Keratinocyte (primary cell): ENCODE data around the gene TPK1. TPM values are rescaled to one million over a fixed set of nuclear protein-coding genes. Genes with fewer than 3 reads are reported as not detected.

Experiments
- DNase-seq: peaks from one replicate; pipeline ENCODE4 v3.0.0-alpha.2; 2011; ENCODE audit warnings: low read depth, missing footprints, low spot score
- FAIRE-seq: peaks from 2 replicates; lab custom pipeline; 2011; peaks lifted over from hg19 to GRCh38; lab: Jason Lieb, UNC
- H2AFZ ChIP-seq: 2 replicates; pipeline ENCODE4 v1.6.0; 2012; ENCODE audit warnings: low read length, control low read depth, inconsistent platforms; ENCODE audit not compliant: control insufficient read depth
- H3K27ac ChIP-seq: 2 replicates; pipeline ENCODE4 v1.5.1; 2011; ENCODE audit warnings: low read length; ENCODE audit not compliant: control insufficient read depth, insufficient read depth
- H3K27me3 ChIP-seq: 3 replicates; pipeline ENCODE4 v1.6.0; 2011; ENCODE audit warnings: low read length; ENCODE audit not compliant: control insufficient read depth, insufficient read depth; ENCODE audit errors: extremely low read depth
- H3K36me3 ChIP-seq, 2 experiments: 2 replicates in 1 of 2; 3 replicates in 1 of 2; pipeline ENCODE4 v1.5.1; 2011; ENCODE audit warnings: low read length in 2 of 2, mild to moderate bottlenecking in 1 of 2; ENCODE audit not compliant: control insufficient read depth in 2 of 2, insufficient read depth in 2 of 2; ENCODE audit errors: extremely low read depth in 1 of 2
- H3K4me1 ChIP-seq: 3 replicates; pipeline ENCODE4 v1.5.1; 2011; ENCODE audit warnings: low read length; ENCODE audit not compliant: control insufficient read depth, insufficient read depth; ENCODE audit errors: extremely low read depth
- H3K4me2 ChIP-seq: 3 replicates; pipeline ENCODE4 v1.6.0; 2011; ENCODE audit warnings: low read depth, low read length; ENCODE audit not compliant: control insufficient read depth, insufficient read depth; ENCODE audit errors: extremely low read depth
- H3K4me3 ChIP-seq, 3 experiments: fragments of 200-600 bp in 1 of 3; sonication (generic) in 1 of 3; 2 replicates in 2 of 3; 3 replicates in 1 of 3; pipeline ENCODE4 v1.5.1; 2011 to 2016; ENCODE audit warnings: low read length in 3 of 3, mild to moderate bottlenecking in 3 of 3, control low read depth in 2 of 3, inconsistent platforms in 1 of 3, low read depth in 1 of 3, mixed read lengths in 1 of 3, mixed run types in 1 of 3, moderate library complexity in 1 of 3; ENCODE audit not compliant: control insufficient read depth in 2 of 3, insufficient read depth in 2 of 3; ENCODE audit errors: extremely low read depth in 1 of 3
- H3K79me2 ChIP-seq: 2 replicates; pipeline ENCODE4 v1.6.0; 2012; ENCODE audit warnings: low read length; ENCODE audit not compliant: control insufficient read depth, insufficient read depth
- H3K9ac ChIP-seq: 3 replicates; pipeline ENCODE4 v1.6.0; 2011; ENCODE audit warnings: low read length; ENCODE audit not compliant: control insufficient read depth, insufficient read depth; ENCODE audit errors: extremely low read depth
- H3K9me1 ChIP-seq: 3 replicates; pipeline ENCODE4 v1.6.0; 2011; ENCODE audit warnings: low read length; ENCODE audit not compliant: control insufficient read depth, insufficient read depth; ENCODE audit errors: extremely low read depth
- H3K9me3 ChIP-seq: 2 replicates; pipeline ENCODE4 v1.5.1; 2012; ENCODE audit warnings: low read depth, low read length; ENCODE audit not compliant: control insufficient read depth
- H4K20me1 ChIP-seq: 3 replicates; pipeline ENCODE4 v1.6.0; 2011; ENCODE audit warnings: low read length; ENCODE audit not compliant: control insufficient read depth, insufficient read depth; ENCODE audit errors: extremely low read depth
- CTCF ChIP-seq, 3 experiments: IDR thresholded peaks in 1 of 3; conservative IDR thresholded peaks in 1 of 3; optimal IDR thresholded peaks in 1 of 3; 2 replicates in 2 of 3; 3 replicates in 1 of 3; pipeline versions ENCODE3 to v1.5.1; 2011; ENCODE audit warnings: low read length in 3 of 3, mild to moderate bottlenecking in 3 of 3, moderate library complexity in 2 of 3, control low read depth in 1 of 3, inconsistent platforms in 1 of 3; ENCODE audit not compliant: insufficient read depth in 2 of 3; ENCODE audit errors: extremely low read depth in 1 of 3
- EZH2 ChIP-seq: IDR thresholded peaks from one replicate; pipeline ENCODE4 v1.6.1; 2012; ENCODE audit warnings: inconsistent platforms, mild to moderate bottlenecking, low read length, moderate library complexity
- dilution Hi-C: fragments of 300-500 bp; cut with MboI; formaldehyde crosslinking; loops from one replicate; pipeline ENCODE4 v1.7.0; 2020; ENCODE audit warnings: low sequenced_read_pairs; ENCODE audit not compliant: extremely low pct_ligation_motif_present
- polyA plus RNA-seq, 5 experiments: library from polyadenylated mRNA; depleted of rRNA in 3 of 5; stranded (reverse) in 3 of 5; stranded (forward) in 1 of 5; unstranded in 1 of 5; fragments of >200 nt; gene quantifications; 1 replicate in 1 of 5; 2 replicates in 3 of 5; 3 replicates in 1 of 5; pipeline versions ENCODE4 v1.2.1 to v1.2.3, GENCODE V29; 2011 to 2012; ENCODE audit warnings: missing spikeins in 2 of 5, low read depth in 1 of 5, low replicate concordance in 1 of 5

TPK1 gene
- polyA plus RNA-seq, 1 donor (not counting 4 experiments of a cell fraction or from before 2014, with no cell fraction given): 1.9 TPM

- no peaks in the 10 kb centered on the region for H3K79me2 ChIP-seq
- H3K9ac ChIP-seq: no peak overlapping the region
- TF ChIP-seq EZH2 (no peak), CTCF (optimal IDR thresholded peaks at IDR 0.05 in 1 of 3, IDR thresholded peaks at IDR 0.05 in 1 of 3, conservative IDR thresholded peaks at IDR 0.05 in 1 of 3; ENCODE audit: extremely low read depth in 1 of 3, insufficient read depth in 2 of 3, low read length in 3 of 3) (no peak)
- H4K20me1 ChIP-seq: no peaks in the 10 kb centered on the region
- no peak overlapping the region for H2AFZ ChIP-seq
- no peak overlapping the region for H3K4me2 ChIP-seq
- no peak overlapping the region for H3K4me3 ChIP-seq
- no peaks in the 10 kb centered on the region for H3K9me1 ChIP-seq
- no peak overlapping the region for H3K27ac ChIP-seq
- H3K27me3 ChIP-seq: no peaks in the 10 kb centered on the region
- FAIRE-seq (no peak), DNase-seq (no peak)
- dilution Hi-C loops: no loop called here
- H3K4me1 ChIP-seq: no peaks in the 10 kb centered on the region
- no peaks in the 10 kb centered on the region for H3K9me3 ChIP-seq
- no peaks in the 10 kb centered on the region for H3K36me3 ChIP-seq
These were observed 270.3 kb downstream of the TPK1 start for GRCh38 chr7:144565586-144565985.

GRCh38 chr7:144549861-144550260, 286.0 kb downstream of the TPK1 start:
- Histone ChIP-seq H3K27me3 (no peaks in the 10 kb centered on the region), H3K9ac (no peak overlapping the region), H3K9me3 (no peaks in the 10 kb centered on the region), H3K79me2 (no peaks in the 10 kb centered on the region), H3K27ac (no peak overlapping the region), H2AFZ (no peak overlapping the region), H3K4me1 (no peaks in the 10 kb centered on the region), H3K4me3 (no peak overlapping the region), H4K20me1 (no peaks in the 10 kb centered on the region), H3K9me1 (no peaks in the 10 kb centered on the region), H3K36me3 (no peaks in the 10 kb centered on the region), H3K4me2 (no peak overlapping the region)
- FAIRE-seq (no peak), DNase-seq (no peak)
- TF ChIP-seq EZH2: no peak
- TF ChIP-seq CTCF (optimal IDR thresholded peaks at IDR 0.05 in 1 of 3, IDR thresholded peaks at IDR 0.05 in 1 of 3, conservative IDR thresholded peaks at IDR 0.05 in 1 of 3; ENCODE audit: extremely low read depth in 1 of 3, insufficient read depth in 2 of 3, low read length in 3 of 3): no peak
- dilution Hi-C loops: no loop called here
